ENCODE data around the gene ATP5PO.

The ATP5PO gene

DNA sequence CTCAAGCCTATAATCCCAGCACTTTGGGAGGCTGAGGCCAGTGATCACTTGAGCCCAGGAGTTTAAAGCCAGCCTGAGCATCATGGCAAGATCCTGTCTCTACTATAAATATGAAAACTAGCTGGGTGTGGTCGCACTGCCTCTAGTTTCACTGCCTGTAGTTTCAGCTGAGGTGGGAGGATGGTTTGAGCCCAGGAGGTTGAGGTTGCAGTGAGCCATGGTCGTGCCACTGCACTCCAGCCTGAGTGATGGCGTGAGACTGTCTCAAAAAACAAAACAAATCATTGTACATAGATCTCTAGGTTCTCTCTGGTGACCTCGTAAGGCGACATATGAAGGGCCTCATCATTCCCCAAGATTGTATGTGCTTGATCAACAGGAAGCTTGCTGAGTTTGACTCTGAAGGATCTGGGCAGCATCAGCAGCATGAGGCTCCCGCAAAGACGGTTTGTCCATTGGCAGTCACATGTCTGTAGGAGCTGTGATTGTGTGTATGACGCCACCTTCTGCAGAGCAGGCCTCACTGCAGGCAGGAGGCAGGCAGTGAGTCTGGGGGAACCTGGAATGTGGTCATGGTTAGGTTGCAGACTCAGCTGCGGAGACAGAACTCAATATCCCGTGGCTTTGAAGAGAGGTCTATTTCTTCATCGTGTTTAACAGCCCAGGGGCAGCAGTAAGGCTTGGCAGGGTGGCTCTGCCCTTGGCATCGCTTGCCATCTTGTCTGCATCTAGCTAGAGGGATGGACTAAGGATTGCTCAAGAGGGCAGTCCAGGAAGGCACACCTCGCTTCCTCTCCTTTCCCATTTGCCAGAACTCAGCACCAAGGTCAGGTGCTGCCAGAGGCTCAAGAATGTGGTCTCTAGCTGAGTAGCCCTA, 14.0 kb downstream of the ATP5PO start:
- no peak overlapping the region for H3K4me2 ChIP-seq (ENCODE audit: insufficient read depth, low read length, poor library complexity, severe bottlenecking)
- H3K79me1 ChIP-seq (ENCODE audit: low read depth, low read length): no peaks in the 10 kb centered on the region
- no peak overlapping the region for H2AK5ac ChIP-seq (ENCODE audit: low read depth, low read length)
- no peak overlapping the region for H4K8ac ChIP-seq (ENCODE audit: low read depth, low read length)
- peaks cover 2 to 5% of the 10 kb centered on the region in 2 donors for H3K4me1 ChIP-seq (ENCODE audit: control insufficient read depth in 2 of 2, insufficient read depth in 1 of 2, low read depth in 1 of 2, low read length in 2 of 2)
- no CpG with 5 or more reads among the region's 13 CpGs for WGBS, 2 donors (ENCODE audit: extremely low coverage in 2 of 2, insufficient read length in 2 of 2, insufficient replicate concordance in 1 of 2)
- H3K4me3 ChIP-seq (ENCODE audit: low read length in 2 of 2): no peak overlapping the region
- peaks cover 32 to 58% of the 10 kb centered on the region in 2 donors for H3K36me3 ChIP-seq (replicated peaks in 1 of 2; ENCODE audit: control insufficient read depth in 2 of 2, insufficient read depth in 2 of 2, low read length in 2 of 2)
- H3K27me3 ChIP-seq (ENCODE audit: control insufficient read depth in 3 of 3, insufficient read depth in 3 of 3, low read depth in 1 of 3, low read length in 3 of 3): no peaks in the 10 kb centered on the region
- no peak overlapping the region for H2BK120ac ChIP-seq (ENCODE audit: low read depth, low read length)
- H3K9ac ChIP-seq (ENCODE audit: low read depth, low read length, poor library complexity): no peak overlapping the region
- no peak overlapping the region for H2AFZ ChIP-seq (ENCODE audit: low read length)
- no peak overlapping the region for H3K4ac ChIP-seq (ENCODE audit: low read length)
- H3K9me3 ChIP-seq (replicated peaks in 1 of 2; ENCODE audit: control insufficient read depth in 2 of 2, insufficient read depth in 1 of 2, low read depth in 1 of 2, low read length in 2 of 2): no peaks in the 10 kb centered on the region
- no peak for DNase-seq (ENCODE audit: low spot score)
- H3K23ac ChIP-seq (ENCODE audit: low read depth, low read length, poor library complexity): peak overlapping the region; percentile 76
- H4K91ac ChIP-seq (ENCODE audit: low read depth, low read length, poor library complexity): no peak overlapping the region
- H3K27ac ChIP-seq (replicated peaks; ENCODE audit: low read length): no peak overlapping the region
- H2BK15ac ChIP-seq (ENCODE audit: low read length): no peak overlapping the region
- no peak overlapping the region for H2BK5ac ChIP-seq (ENCODE audit: low read length)
- H3K14ac ChIP-seq (ENCODE audit: low read length): no peak overlapping the region
- H2BK12ac ChIP-seq (ENCODE audit: low read length): no peak overlapping the region
- no peak overlapping the region for H3K18ac ChIP-seq (ENCODE audit: low read length)

DNA sequence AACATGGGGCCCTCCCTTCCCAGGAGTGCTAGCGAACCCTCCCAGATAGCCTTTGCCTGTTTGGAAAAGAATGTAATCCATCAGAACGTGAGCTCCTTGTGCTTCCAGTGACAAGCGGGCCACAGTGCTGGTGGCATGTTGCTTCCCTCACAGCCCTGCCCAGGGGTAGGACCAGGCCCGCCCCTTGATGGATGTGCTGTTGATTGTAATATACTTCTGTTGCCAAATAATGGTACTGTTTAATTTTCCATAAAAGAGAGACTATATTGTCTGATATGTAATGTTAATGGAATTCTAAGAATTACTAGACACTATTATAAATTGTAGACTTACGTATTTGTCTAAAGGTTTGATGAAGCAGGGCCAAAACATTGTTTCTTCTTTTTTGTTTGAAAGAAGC, 16.4 kb downstream of the ATP5PO start:
- H3K27ac ChIP-seq (replicated peaks; ENCODE audit: low read length): no peak overlapping the region
- no peak overlapping the region for H3K23ac ChIP-seq (ENCODE audit: low read depth, low read length, poor library complexity)
- H3K9me3 ChIP-seq (replicated peaks in 1 of 2; ENCODE audit: control insufficient read depth in 2 of 2, insufficient read depth in 1 of 2, low read depth in 1 of 2, low read length in 2 of 2): peaks cover 0 to 3% of the 10 kb centered on the region in 2 donors
- peak overlapping the region; percentile 31 for H2AFZ ChIP-seq (ENCODE audit: low read length)
- H3K4me2 ChIP-seq (ENCODE audit: insufficient read depth, low read length, poor library complexity, severe bottlenecking): no peak overlapping the region
- H2BK12ac ChIP-seq (ENCODE audit: low read length): no peak overlapping the region
- no peak overlapping the region for H2BK5ac ChIP-seq (ENCODE audit: low read length)
- no CpG with 5 or more reads among the region's 5 CpGs for WGBS, 2 donors (ENCODE audit: extremely low coverage in 2 of 2, insufficient read length in 2 of 2, insufficient replicate concordance in 1 of 2)
- H3K4me1 ChIP-seq (ENCODE audit: control insufficient read depth in 2 of 2, insufficient read depth in 1 of 2, low read depth in 1 of 2, low read length in 2 of 2): peaks cover 9 to 17% of the 10 kb centered on the region in 2 donors
- H4K8ac ChIP-seq (ENCODE audit: low read depth, low read length): no peak overlapping the region
- H3K27me3 ChIP-seq (ENCODE audit: control insufficient read depth in 3 of 3, insufficient read depth in 3 of 3, low read depth in 1 of 3, low read length in 3 of 3): peaks cover 0 to 2% (median 0%) of the 10 kb centered on the region in 3 experiments
- no peak overlapping the region for H2AK5ac ChIP-seq (ENCODE audit: low read depth, low read length)
- no peak overlapping the region for H3K4ac ChIP-seq (ENCODE audit: low read length)
- no peak overlapping the region for H3K9ac ChIP-seq (ENCODE audit: low read depth, low read length, poor library complexity)
- peaks cover 18 to 34% of the 10 kb centered on the region in 2 donors for H3K36me3 ChIP-seq (replicated peaks in 1 of 2; ENCODE audit: control insufficient read depth in 2 of 2, insufficient read depth in 2 of 2, low read length in 2 of 2)
- DNase-seq (ENCODE audit: low spot score): no peak
- H3K79me1 ChIP-seq (ENCODE audit: low read depth, low read length): no peaks in the 10 kb centered on the region
- H2BK15ac ChIP-seq (ENCODE audit: low read length): no peak overlapping the region
- no peak overlapping the region for H3K4me3 ChIP-seq (ENCODE audit: low read length in 2 of 2)
- H3K18ac ChIP-seq (ENCODE audit: low read length): no peak overlapping the region
- H3K14ac ChIP-seq (ENCODE audit: low read length): no peak overlapping the region
- H2BK120ac ChIP-seq (ENCODE audit: low read depth, low read length): no peak overlapping the region
- no peak overlapping the region for H4K91ac ChIP-seq (ENCODE audit: low read depth, low read length, poor library complexity)

DNA sequence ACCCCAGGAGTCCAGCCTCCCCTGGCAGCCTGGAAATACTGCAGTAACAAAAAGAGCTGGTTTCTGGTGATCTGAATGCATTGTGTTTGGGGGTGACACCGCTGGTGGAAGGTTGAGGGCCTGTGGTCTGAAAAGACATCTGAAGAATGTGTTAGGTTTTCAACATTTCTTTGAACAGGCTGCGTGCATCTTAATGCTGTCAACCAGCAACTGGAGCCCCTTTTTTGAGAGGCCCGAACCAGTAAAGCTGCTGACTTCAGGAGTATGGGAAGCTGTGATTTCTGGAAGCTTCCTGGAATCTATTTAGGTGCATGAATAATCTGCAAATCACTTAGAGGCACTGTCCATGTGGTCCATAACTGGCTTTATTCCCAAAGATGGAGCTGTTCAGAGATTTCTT, 17.0 kb downstream of the ATP5PO start:
- Histone ChIP-seq H2AK5ac (ENCODE audit: low read depth, low read length) (no peak overlapping the region), H3K4ac (ENCODE audit: low read length) (no peak overlapping the region), H3K4me2 (ENCODE audit: insufficient read depth, low read length, poor library complexity, severe bottlenecking) (no peak overlapping the region), H2AFZ (ENCODE audit: low read length) (peak overlapping the region; percentile 31), H3K36me3 (replicated peaks in 1 of 2; ENCODE audit: control insufficient read depth in 2 of 2, insufficient read depth in 2 of 2, low read length in 2 of 2) (peaks cover 14 to 28% of the 10 kb centered on the region in 2 donors), H2BK12ac (ENCODE audit: low read length) (no peak overlapping the region), H4K91ac (ENCODE audit: low read depth, low read length, poor library complexity) (no peak overlapping the region), H3K9ac (ENCODE audit: low read depth, low read length, poor library complexity) (no peak overlapping the region), H3K4me1 (ENCODE audit: control insufficient read depth in 2 of 2, insufficient read depth in 1 of 2, low read depth in 1 of 2, low read length in 2 of 2) (peaks cover 11 to 17% of the 10 kb centered on the region in 2 donors), H2BK120ac (ENCODE audit: low read depth, low read length) (no peak overlapping the region), H3K14ac (ENCODE audit: low read length) (no peak overlapping the region), H3K27ac (replicated peaks; ENCODE audit: low read length) (no peak overlapping the region), H3K9me3 (replicated peaks in 1 of 2; ENCODE audit: control insufficient read depth in 2 of 2, insufficient read depth in 1 of 2, low read depth in 1 of 2, low read length in 2 of 2) (peaks cover 0 to 3% of the 10 kb centered on the region in 2 donors), H2BK5ac (ENCODE audit: low read length) (no peak overlapping the region), H3K23ac (ENCODE audit: low read depth, low read length, poor library complexity) (no peak overlapping the region), H4K8ac (ENCODE audit: low read depth, low read length) (no peak overlapping the region), H3K18ac (ENCODE audit: low read length) (no peak overlapping the region), H3K4me3 (ENCODE audit: low read length in 2 of 2) (no peak overlapping the region), H3K27me3 (ENCODE audit: control insufficient read depth in 3 of 3, insufficient read depth in 3 of 3, low read depth in 1 of 3, low read length in 3 of 3) (peaks cover 0 to 2% (median 0%) of the 10 kb centered on the region in 3 experiments), H2BK15ac (ENCODE audit: low read length) (no peak overlapping the region), H3K79me1 (ENCODE audit: low read depth, low read length) (no peaks in the 10 kb centered on the region)
- WGBS, 2 donors (ENCODE audit: extremely low coverage in 2 of 2, insufficient read length in 2 of 2, insufficient replicate concordance in 1 of 2): no CpG with 5 or more reads among the region's 3 CpGs
- no peak for DNase-seq (ENCODE audit: low spot score)

DNA sequence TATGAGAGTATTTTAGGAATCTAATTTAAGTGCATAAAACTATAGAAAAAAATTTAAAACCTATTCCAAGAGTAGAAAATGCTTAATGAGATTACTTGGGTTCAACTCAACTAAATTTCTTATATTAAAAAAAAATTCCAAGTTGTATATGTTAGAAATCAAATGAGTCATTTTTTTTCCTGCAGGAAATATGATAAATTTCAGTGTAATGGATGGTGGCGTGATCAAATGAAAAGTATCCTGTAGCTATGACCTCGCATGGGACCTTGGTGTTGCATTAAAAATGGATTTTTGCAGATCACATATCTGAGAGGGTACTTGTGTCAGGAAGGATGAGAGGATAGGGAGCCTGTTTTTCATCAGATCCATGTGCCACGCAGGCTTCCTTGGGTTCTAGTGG, 17.9 kb downstream of the ATP5PO start:
- Histone ChIP-seq H3K36me3 (replicated peaks in 1 of 2; ENCODE audit: control insufficient read depth in 2 of 2, insufficient read depth in 2 of 2, low read length in 2 of 2) (peaks cover 10 to 19% of the 10 kb centered on the region in 2 donors), H3K23ac (ENCODE audit: low read depth, low read length, poor library complexity) (no peak overlapping the region), H2BK5ac (ENCODE audit: low read length) (no peak overlapping the region), H3K18ac (ENCODE audit: low read length) (no peak overlapping the region), H2AK5ac (ENCODE audit: low read depth, low read length) (no peak overlapping the region), H4K91ac (ENCODE audit: low read depth, low read length, poor library complexity) (no peak overlapping the region), H3K27me3 (ENCODE audit: control insufficient read depth in 3 of 3, insufficient read depth in 3 of 3, low read depth in 1 of 3, low read length in 3 of 3) (peaks cover 0 to 2% (median 0%) of the 10 kb centered on the region in 3 experiments), H3K4me2 (ENCODE audit: insufficient read depth, low read length, poor library complexity, severe bottlenecking) (no peak overlapping the region), H2BK15ac (ENCODE audit: low read length) (no peak overlapping the region), H2BK12ac (ENCODE audit: low read length) (no peak overlapping the region), H4K8ac (ENCODE audit: low read depth, low read length) (no peak overlapping the region), H3K9me3 (replicated peaks in 1 of 2; ENCODE audit: control insufficient read depth in 2 of 2, insufficient read depth in 1 of 2, low read depth in 1 of 2, low read length in 2 of 2) (peaks cover 0 to 3% of the 10 kb centered on the region in 2 donors), H2AFZ (ENCODE audit: low read length) (no peak overlapping the region), H3K27ac (replicated peaks; ENCODE audit: low read length) (no peak overlapping the region), H2BK120ac (ENCODE audit: low read depth, low read length) (no peak overlapping the region), H3K14ac (ENCODE audit: low read length) (no peak overlapping the region), H3K79me1 (ENCODE audit: low read depth, low read length) (no peaks in the 10 kb centered on the region), H3K4me1 (ENCODE audit: control insufficient read depth in 2 of 2, insufficient read depth in 1 of 2, low read depth in 1 of 2, low read length in 2 of 2) (peaks cover 12 to 17% of the 10 kb centered on the region in 2 donors), H3K4ac (ENCODE audit: low read length) (no peak overlapping the region), H3K9ac (ENCODE audit: low read depth, low read length, poor library complexity) (no peak overlapping the region), H3K4me3 (ENCODE audit: low read length in 2 of 2) (no peak overlapping the region)
- DNase-seq (ENCODE audit: low spot score): no peak
- no CpG with 5 or more reads among the region's 3 CpGs for WGBS, 2 donors (ENCODE audit: extremely low coverage in 2 of 2, insufficient read length in 2 of 2, insufficient replicate concordance in 1 of 2)

All from neuronal stem cell (in vitro differentiated cells).